SK-MEL-5 (cell line): ENCODE measurements around the gene IL17RB. TPM values are rescaled to one million over a fixed set of nuclear protein-coding genes. Genes with fewer than 3 reads are reported as not detected.
A peak's percentile ranks its signal among the peaks of the same experiment; 100 is the strongest.

Experiments used
- DNase-seq: peaks from one replicate; pipeline ENCODE4 v3.0.0-alpha.2; 2016; ENCODE audit warnings: low read depth, low spot score
- in situ Hi-C: cut with HindIII; loops from 2 replicates; pipeline ENCODE4 v1.10.0; 2016; ENCODE audit warnings: low sequenced_read_pairs, high pct_unique_total_duplicates, low pct_unique_long_range_greater_than_20kb
- total RNA-seq: library from RNA; depleted of rRNA; stranded (reverse); fragments of >200 nt; shearing (Covaris generic); gene quantifications from 2 replicates; pipeline ENCODE4 v1.2.3, GENCODE V29; 2014

Gene IL17RB
- total RNA-seq, 1 experiment from 2014 or later = not detected

GRCh38 chr3:53843195-53844177 lies 2.9 kb upstream of the IL17RB start:
- in situ Hi-C loops = no loop called here
- no peak for DNase-seq

- in situ Hi-C loops = no loop called here
Observed at GRCh38 chr3:53844262-53845102, 1.9 kb upstream of the IL17RB start.

GRCh38 chr3:53845103-53845880 lies 1.1 kb upstream of the IL17RB start:
- no peak for DNase-seq
- in situ Hi-C loops = no loop called here

More at GRCh38 chr3:53844262-53845102, 1.9 kb upstream of the IL17RB start:
- DNase-seq = no peak

GRCh38 chr3:53845881-53846133 lies 561 bp upstream of the IL17RB start:
- in situ Hi-C loops = no loop called here

GRCh38 chr3:53846851-53847155 lies 435 bp downstream of the IL17RB start:
- in situ Hi-C loops = no loop called here
- no peak for DNase-seq

More at GRCh38 chr3:53845881-53846133, 561 bp upstream of the IL17RB start:
- DNase-seq = no peak

GRCh38 chr3:53849916-53850315 lies 3.5 kb downstream of the IL17RB start:
- in situ Hi-C loops = no loop called here
- DNase-seq = peak; percentile 15

- in situ Hi-C loops = no loop called here
- DNase-seq = no peak
Observed at GRCh38 chr3:53850895-53851294, 4.5 kb downstream of the IL17RB start.

- in situ Hi-C loops = no loop called here
- no peak for DNase-seq
Observed at GRCh38 chr3:53856964-53857363, 10.6 kb downstream of the IL17RB start.

- no peak for DNase-seq
- in situ Hi-C loops = no loop called here
Observed at GRCh38 chr3:53858096-53858741, 11.9 kb downstream of the IL17RB start.

GRCh38 chr3:53859178-53859577 lies 12.8 kb downstream of the IL17RB start:
- in situ Hi-C loops = no loop called here
- no peak for DNase-seq

- no peak for DNase-seq
- in situ Hi-C loops = no loop called here
Observed at GRCh38 chr3:53860196-53860595, 13.8 kb downstream of the IL17RB start.

GRCh38 chr3:53862241-53862640 lies 15.9 kb downstream of the IL17RB start:
- DNase-seq = no peak
- in situ Hi-C loops = no loop called here

- DNase-seq = no peak
- in situ Hi-C loops = no loop called here
Observed at GRCh38 chr3:53863145-53863544, 16.8 kb downstream of the IL17RB start.

GRCh38 chr3:53865732-53866499 lies 19.5 kb downstream of the IL17RB start:
- in situ Hi-C loops = no loop called here
- no peak for DNase-seq

GRCh38 chr3:53880396-53881345 lies 34.3 kb downstream of the IL17RB start:
- in situ Hi-C loops = no loop called here
- DNase-seq = no peak
